22Rv1 (cell line): ENCODE results near the gene KCNC4.

Experiments
- CTCF ChIP-seq: fragments of 450-650 bp; IDR thresholded peaks from 2 replicates; pipeline ENCODE4 v1.5.1; 2017; ENCODE audit warnings: mild to moderate bottlenecking
- ZFX ChIP-seq: fragments of 450-650 bp; IDR thresholded peaks from 2 replicates; pipeline ENCODE4 v1.6.1; 2017; ENCODE audit warnings: antibody characterized with exemption, borderline replicate concordance

- TF ChIP-seq CTCF = no peak
- TF ChIP-seq ZFX = no peak
Measured at GRCh38 chr1:110195196-110195595, 14.9 kb upstream of the KCNC4 start.
